SU-DHL-6 (cell line): ENCODE results near the gene CBLB.

ENCODE experiments used
- CTCF ChIP-seq: fragments of 200-600 bp; sonication (generic); IDR thresholded peaks from one replicate; pipeline ENCODE4 v1.5.1; 2017; ENCODE audit warnings: antibody characterized with exemption, mild to moderate bottlenecking, low read length, moderate library complexity; ENCODE audit not compliant: insufficient read depth, poor library complexity, severe bottlenecking
- EZH2phosphoT487 ChIP-seq: fragments of 200-600 bp; sonication (generic), shearing (Covaris generic); conservative IDR thresholded peaks from 2 replicates; pipeline ENCODE4 v1.6.1; 2018; ENCODE audit warnings: mild to moderate bottlenecking, antibody characterized with exemption, low read length, moderate library complexity, mixed read lengths

DNA sequence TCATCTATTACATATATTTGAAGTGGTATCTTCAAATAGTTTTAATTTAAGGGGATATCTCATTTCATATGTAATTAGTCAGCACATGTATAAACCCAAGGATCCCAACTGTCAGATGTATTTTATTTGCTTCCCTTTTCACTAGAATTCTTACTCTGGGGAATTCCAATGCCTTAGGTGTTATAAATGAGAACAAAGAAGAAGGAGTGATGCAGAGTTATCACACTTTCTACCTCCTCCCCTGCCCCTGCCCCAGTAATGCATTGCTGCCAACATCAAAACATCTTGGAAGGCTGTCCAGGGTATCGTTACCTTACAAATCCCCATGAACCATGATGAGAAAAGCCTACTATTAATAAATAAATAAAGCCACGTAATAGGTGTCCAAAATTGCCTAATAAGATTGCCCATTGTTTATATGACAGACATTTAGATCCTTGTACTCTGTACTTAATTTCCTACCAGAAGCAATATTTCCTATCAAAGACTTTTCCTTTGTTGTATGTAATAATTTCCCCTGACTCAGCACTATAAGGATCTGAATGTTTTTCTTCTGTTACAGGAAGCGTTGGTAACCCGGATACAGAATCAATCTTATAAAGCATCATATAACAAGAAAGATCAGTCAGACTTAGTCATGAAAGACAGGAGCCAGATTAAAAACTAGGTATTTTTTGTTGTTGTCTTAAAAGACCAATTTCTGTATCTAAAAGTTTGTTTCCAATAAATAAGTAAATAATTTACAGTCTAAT, 38.8 kb downstream of the CBLB start:
- no peak for TF ChIP-seq CTCF
- TF ChIP-seq EZH2phosphoT487, result no peak
